ENCODE measurements around the gene MEIOSIN. TPM values are rescaled to one million over a fixed set of nuclear protein-coding genes. Genes with fewer than 3 reads are reported as not detected.

Gene MEIOSIN
- total and polyA plus RNA-seq, 12 donors, result not detected

GRCh38 chr19:45791744-45792469 lies 58.7 kb downstream of the MEIOSIN start:
- intact Hi-C loops (cut with DNase I), result loop anchor here in 3 of 10 donors (2.0 kb wide), 2 partner anchors 21 to 23 kb away; partner anchors contain the start of gene SIX5 (in 2 of the 3)

DNA sequence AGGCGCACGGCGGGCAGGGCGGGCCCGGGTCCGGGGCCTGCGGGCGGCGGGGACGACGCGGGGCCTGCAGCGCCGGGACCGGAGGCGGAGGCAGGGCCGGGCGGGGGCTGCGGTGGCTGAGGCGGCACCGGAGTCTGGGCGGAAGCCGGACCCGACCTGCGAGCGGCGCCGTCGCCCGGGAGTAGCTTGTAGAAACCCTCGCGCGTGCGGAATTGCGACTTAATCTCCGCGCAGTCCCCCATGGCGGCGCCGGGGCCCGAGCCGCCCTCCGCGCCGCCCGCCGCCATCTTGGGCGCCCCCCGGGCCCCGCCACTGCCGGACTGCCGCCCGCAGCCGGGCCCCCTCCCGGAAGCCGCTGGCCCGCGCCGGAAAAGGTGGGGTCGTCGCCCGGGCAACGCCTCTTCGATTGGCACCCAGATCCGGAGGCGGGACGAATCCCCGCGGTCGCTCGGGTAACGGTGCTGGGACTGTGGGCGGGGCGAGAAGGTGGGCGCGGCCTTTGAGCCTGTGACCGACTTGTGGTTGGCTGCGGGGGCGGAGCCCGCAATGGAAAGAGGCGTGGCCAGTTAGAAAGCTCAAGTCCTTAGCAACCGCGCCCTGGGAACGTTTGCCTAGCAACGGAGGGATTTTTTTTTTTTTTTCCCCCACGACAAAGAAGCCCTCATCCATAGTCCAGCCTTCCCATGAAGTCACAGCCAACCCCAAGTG lies 59.4 kb downstream of the MEIOSIN start, which contains the start of gene DMWD:
DMWD (minus strand) TSS at position 376 of the 708 bp plus-strand sequence; CDS start at position 287, 89 bp downstream.
- intact Hi-C loops (cut with DNase I), result loop anchor here in 3 of 10 donors (2.0 kb wide), 2 partner anchors 22 to 24 kb away; partner anchors contain the start of gene SIX5 (in 2 of the 3)
- H3K9me3 ChIP-seq, result no peaks in the 10 kb centered on the region
- TF ChIP-seq, protein P1, sequence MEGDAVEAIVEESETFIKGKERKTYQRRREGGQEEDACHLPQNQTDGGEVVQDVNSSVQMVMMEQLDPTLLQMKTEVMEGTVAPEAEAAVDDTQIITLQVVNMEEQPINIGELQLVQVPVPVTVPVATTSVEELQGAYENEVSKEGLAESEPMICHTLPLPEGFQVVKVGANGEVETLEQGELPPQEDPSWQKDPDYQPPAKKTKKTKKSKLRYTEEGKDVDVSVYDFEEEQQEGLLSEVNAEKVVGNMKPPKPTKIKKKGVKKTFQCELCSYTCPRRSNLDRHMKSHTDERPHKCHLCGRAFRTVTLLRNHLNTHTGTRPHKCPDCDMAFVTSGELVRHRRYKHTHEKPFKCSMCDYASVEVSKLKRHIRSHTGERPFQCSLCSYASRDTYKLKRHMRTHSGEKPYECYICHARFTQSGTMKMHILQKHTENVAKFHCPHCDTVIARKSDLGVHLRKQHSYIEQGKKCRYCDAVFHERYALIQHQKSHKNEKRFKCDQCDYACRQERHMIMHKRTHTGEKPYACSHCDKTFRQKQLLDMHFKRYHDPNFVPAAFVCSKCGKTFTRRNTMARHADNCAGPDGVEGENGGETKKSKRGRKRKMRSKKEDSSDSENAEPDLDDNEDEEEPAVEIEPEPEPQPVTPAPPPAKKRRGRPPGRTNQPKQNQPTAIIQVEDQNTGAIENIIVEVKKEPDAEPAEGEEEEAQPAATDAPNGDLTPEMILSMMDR (IDR thresholded peaks at IDR 0.05), result peak in 1 of 9 donors; percentile 5
- ATAC-seq (peak; percentile 94 to 99 (median 98)), DNase-seq (peak; percentile 99 to 100)
- H3K4me1 ChIP-seq, result peaks cover 0 to 44% (median 28%) of the 10 kb centered on the region in 9 donors
- H3K4me3 ChIP-seq, result peak within 1 kb of the TSS; percentile 52 to 95 (median 70)
- 0 to 1% methylated on average over 81 to 86 of the region's 86 CpGs for WGBS, 2 donors
- peak within 1 kb of the TSS; percentile 74 to 92 (median 84) for H3K27ac ChIP-seq
- peaks cover 0 to 76% (median 0%) of the 10 kb centered on the region in 7 donors for H3K27me3 ChIP-seq
- peaks cover 0 to 33% (median 12%) of the 10 kb centered on the region in 9 donors for H3K36me3 ChIP-seq

More at GRCh38 chr19:45791744-45792469, 58.7 kb downstream of the MEIOSIN start:
- ATAC-seq (no peak), DNase-seq (no peak)
- Histone ChIP-seq H3K4me1 (peaks cover 0 to 44% (median 28%) of the 10 kb centered on the region in 9 donors), H3K27ac (peak overlapping the region; percentile 74 to 92 (median 84)), H3K4me3 (peak overlapping the region; percentile 52 to 95 (median 70)), H3K27me3 (peaks cover 0 to 76% (median 0%) of the 10 kb centered on the region in 7 donors), H3K36me3 (peaks cover 0 to 40% (median 12%) of the 10 kb centered on the region in 9 donors), H3K9me3 (no peaks in the 10 kb centered on the region)
- WGBS, 2 donors, result 5 to 7% methylated on average over 31 of the region's 31 CpGs
- TF ChIP-seq, protein P1 (IDR thresholded peaks at IDR 0.05), result no peak

GRCh38 chr19:45793178-45793564 lies 59.9 kb downstream of the MEIOSIN start:
- intact Hi-C loops (cut with DNase I), result loop anchor here in 3 of 10 donors (2.0 kb wide), 2 partner anchors 22 to 24 kb away; partner anchors contain the start of gene SIX5 (in 2 of the 3)
- TF ChIP-seq, protein P1 (IDR thresholded peaks at IDR 0.05), result no peak
- Histone ChIP-seq H3K9me3 (no peaks in the 10 kb centered on the region), H3K27me3 (peaks cover 0 to 76% (median 0%) of the 10 kb centered on the region in 7 donors), H3K4me1 (peaks cover 0 to 38% (median 27%) of the 10 kb centered on the region in 9 donors), H3K4me3 (peak overlapping the region in 7 of 10 donors; percentile 2 to 81 (median 70)), H3K36me3 (peaks cover 0 to 28% (median 12%) of the 10 kb centered on the region in 9 donors), H3K27ac (peak overlapping the region in 6 of 10 donors; percentile 1 to 90 (median 23))
- ATAC-seq, result no peak
- no peak for DNase-seq
- WGBS, 2 donors, result 39 to 49% methylated on average over 3 of the region's 3 CpGs

DNA sequence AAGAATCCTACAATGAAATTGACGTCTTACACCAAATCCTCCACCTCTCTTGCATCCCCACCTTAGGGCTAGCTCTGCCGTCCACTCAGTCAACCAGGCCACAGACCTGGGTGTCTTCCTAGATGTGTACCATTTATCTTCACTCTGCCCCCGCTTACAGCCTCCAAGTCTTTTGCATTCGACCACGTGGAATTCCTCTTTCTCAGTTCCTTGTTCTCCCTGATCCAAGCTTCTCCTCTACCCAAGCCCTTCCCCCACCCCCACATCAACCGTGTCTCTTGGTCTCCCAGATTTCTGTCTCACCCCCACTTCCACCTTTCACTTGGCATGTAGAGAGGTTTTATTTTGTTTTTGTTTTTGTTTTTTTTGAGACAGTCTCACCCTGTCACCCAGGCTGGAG lies 60.6 kb downstream of the MEIOSIN start:
- WGBS, 2 donors, result 59 to 61% methylated on average over 6 of the region's 6 CpGs
- H3K4me3 ChIP-seq, result no peak overlapping the region
- H3K9me3 ChIP-seq, result no peaks in the 10 kb centered on the region
- ATAC-seq, result no peak
- intact Hi-C loops (cut with DNase I), result loop anchor here in 3 of 10 donors (2.0 kb wide), 2 partner anchors 23 to 25 kb away; partner anchors contain the start of gene SIX5 (in 2 of the 3)
- H3K36me3 ChIP-seq, result peaks cover 0 to 20% (median 12%) of the 10 kb centered on the region in 9 donors
- TF ChIP-seq, protein P1 (IDR thresholded peaks at IDR 0.05), result no peak
- H3K4me1 ChIP-seq, result peaks cover 0 to 37% (median 25%) of the 10 kb centered on the region in 9 donors
- H3K27ac ChIP-seq, result peak overlapping the region in 1 of 10 donors; percentile 13
- no peak for DNase-seq
- peaks cover 0 to 76% (median 0%) of the 10 kb centered on the region in 7 donors for H3K27me3 ChIP-seq

All from heart right ventricle (tissue), 16 donors.